Esophagus squamous epithelium (tissue), 4 donors: ENCODE results near the gene DAD1.

Experiments
- POLR2A ChIP-seq, 4 donors: fragments of 450-650 bp; IDR thresholded peaks; one replicate each; pipeline ENCODE4 v1.6.1; 2017; ENCODE audit warnings: antibody characterized with exemption in 4 of 4, mild to moderate bottlenecking in 4 of 4, moderate library complexity in 3 of 4
- TF ChIP-seq, protein P1 (sequence below), 6 experiments: fragments of 450-650 bp in 4 of 6; fragments of 200-600 bp in 2 of 6; sonication (generic) in 2 of 6; IDR thresholded peaks; one replicate each; pipeline ENCODE4 v1.5.1; 2016 to 2019; ENCODE audit warnings: antibody characterized with exemption in 6 of 6, mild to moderate bottlenecking in 4 of 6, moderate library complexity in 4 of 6

DNA sequence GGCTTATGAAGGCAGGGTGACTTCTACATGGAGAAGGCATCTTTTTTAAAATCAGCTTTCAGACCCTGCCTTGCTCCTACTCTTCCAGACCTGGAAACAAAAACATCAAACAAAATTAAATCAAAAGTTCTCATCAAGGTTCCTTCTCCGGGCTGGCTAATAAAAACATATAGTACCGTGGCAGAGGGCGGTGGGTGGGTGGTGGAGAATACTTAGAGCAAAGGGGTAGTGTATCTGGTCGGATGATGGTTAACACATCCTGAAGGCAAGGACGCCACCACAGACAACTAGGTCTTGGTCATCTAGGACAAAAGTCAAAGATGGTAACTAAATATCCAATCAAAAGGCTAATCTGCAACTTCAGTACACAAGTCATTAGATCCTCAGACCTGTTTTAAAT is 1.8 kb downstream of the DAD1 start:
- TF ChIP-seq, protein P1, sequence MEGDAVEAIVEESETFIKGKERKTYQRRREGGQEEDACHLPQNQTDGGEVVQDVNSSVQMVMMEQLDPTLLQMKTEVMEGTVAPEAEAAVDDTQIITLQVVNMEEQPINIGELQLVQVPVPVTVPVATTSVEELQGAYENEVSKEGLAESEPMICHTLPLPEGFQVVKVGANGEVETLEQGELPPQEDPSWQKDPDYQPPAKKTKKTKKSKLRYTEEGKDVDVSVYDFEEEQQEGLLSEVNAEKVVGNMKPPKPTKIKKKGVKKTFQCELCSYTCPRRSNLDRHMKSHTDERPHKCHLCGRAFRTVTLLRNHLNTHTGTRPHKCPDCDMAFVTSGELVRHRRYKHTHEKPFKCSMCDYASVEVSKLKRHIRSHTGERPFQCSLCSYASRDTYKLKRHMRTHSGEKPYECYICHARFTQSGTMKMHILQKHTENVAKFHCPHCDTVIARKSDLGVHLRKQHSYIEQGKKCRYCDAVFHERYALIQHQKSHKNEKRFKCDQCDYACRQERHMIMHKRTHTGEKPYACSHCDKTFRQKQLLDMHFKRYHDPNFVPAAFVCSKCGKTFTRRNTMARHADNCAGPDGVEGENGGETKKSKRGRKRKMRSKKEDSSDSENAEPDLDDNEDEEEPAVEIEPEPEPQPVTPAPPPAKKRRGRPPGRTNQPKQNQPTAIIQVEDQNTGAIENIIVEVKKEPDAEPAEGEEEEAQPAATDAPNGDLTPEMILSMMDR (IDR thresholded peaks at IDR 0.05), result no peak
- no peak for TF ChIP-seq POLR2A (IDR thresholded peaks at IDR 0.05)
